Activated gamma-delta T cell (primary cell): ENCODE data around the gene RALGPS1.

Experiments
- DNase-seq: peaks from one replicate; lab custom pipeline; 2025; lab: John Stamatoyannopoulos, UW

RALGPS1 gene

DNA sequence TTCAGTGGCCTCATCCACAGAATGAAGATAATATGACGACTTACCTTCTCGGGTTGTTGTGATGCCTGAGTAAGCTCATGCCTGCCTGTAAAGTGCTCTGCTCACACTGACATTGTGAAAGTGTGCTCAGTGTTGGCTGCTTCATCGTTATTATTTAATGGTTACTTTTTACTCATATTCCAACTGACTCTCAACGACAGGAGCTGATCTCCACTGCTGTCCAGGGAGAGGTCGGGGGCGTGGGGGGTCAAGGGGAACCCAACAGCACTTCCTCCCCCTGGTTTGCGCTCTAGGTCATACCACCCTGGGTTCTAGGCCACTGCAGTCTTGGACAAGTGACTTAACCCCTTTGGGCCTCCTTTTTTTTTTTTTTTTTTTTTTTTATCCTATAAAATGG, 260.7 kb downstream of the RALGPS1 start:
- no peak for DNase-seq

DNA sequence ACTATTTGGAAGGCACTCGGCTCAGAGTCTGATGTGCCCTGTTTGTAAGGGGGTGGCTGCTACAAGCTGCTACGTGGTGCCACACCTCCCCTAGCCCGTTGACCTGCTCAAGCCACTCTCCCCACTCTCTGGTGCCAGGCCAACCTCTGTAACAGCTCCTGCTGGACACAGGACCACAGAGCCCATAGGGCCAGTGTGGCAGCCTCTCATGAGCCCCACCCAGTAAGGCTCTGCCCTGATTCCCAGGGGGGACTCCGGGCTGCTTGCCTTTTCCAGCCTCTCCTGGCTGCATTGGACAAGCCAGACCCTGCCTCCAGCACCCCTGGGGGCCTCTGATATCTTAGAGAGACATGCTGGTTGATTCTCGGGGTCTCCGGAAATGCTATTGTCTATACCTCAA, 261.2 kb downstream of the RALGPS1 start:
- DNase-seq: no peak

DNA sequence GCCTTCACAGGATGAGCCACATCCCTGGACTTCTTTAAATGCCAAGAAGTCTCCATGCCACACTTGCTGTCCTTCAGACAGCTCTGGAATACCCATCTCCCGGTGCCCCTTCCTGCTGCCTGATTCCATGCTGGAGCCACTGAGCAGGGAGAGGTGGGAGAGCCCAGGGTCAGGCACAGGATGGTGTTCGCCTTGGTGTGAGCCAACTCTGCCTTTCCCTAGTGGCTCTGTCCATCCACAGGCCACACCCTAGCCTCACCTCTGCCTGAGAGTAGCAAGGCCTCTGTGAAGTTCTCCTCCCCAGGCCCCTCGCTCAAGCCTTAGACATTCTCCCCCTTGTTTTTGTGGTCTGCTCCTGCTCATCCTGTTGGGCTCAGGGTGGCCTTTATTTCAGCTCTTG, 262.0 kb downstream of the RALGPS1 start:
- DNase-seq: no peak

DNA sequence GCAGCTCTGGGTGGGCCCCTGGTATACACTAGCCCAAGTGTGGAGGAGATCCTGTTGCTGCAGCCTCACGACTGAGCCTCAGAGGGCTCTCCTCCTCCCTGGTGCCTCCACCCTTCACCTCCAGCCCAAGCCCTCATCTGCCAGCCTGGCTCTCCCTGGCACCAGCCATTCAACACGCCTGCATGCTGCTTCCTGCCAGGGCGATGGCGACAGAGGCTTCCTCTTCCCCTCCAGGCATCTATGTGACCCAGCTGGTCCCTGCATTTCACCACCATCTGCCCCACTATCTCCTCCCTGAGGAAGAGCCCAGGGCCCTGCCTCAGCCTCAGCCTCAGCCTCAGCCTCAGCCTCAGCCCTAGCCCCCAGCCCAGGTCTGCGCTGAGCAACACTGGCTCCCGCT, 262.6 kb downstream of the RALGPS1 start:
- no peak for DNase-seq

DNA sequence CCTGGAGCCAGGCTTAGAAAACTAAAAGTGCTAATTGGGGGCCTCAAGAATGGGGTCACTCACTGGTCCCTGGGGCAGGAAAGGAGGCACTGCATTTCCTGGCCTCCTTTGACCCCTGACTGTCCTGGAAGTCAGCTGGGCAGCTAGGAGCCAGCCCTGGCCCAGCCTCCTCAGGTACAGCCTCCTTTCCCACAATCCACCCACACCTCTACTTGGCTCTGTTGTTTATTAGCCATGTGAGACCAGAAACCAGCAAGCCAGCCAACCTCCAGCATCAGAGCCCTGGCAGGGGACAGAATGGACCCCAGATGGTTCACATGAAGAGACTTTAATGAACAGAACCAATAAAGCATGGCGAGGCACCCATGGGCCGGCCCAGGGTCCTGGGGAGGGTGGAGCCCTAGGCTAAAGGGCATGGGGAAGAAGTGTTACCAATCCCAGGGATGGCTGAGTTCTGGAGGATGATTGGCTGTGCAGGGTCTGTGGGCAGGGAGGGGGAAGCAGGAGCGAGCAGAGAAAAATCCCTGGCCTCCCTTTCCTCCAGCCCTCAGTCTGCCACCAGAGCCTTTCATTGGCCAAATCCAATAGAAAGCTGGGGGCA, 263.2 kb downstream of the RALGPS1 start:
- no peak for DNase-seq

DNA sequence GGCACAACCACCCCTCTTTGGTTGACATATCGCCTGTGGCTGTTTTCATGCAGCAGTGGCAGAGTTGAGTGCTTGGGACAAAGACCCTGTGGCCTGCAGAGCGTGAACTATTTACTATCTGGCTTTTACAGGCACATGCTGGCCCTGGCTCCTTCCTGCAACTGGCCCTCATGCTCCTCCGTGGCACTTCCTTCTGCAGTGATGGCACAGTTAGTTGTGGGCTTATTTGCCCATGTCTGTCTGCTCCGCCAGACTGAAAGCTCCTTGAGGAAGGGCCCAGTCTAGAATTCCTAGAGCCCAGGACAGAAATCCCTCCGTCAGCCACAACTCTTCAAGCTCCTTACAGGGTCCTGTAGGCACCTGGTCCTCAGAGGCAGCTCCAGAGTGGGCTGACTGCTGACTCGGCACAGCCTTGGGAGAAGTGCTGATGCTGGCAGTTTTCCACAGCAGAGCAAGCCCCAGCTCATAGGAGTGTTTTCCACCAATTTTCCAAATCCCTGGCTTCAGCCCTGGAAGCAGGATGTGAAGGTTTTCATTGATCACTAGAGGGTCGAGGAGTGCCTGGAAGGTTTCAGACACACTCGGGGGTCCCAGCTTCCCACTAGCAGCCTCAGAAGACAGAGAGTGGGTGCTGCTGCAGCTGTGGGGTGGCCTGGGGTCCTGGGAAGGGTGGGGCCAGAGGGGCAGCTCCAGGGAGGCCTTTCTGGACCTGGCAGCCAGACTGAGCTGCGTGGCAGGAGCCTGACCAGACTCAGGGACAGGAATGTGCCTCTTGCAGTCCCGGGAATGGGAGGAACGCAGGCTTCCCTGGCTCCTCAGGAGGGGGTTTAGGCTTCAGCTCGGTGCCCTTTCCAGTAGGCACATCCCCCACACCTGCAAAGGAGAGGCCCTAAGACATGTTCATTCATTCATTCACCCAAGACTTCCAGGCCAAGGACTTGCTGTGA, 264.4 kb downstream of the RALGPS1 start:
- no peak for DNase-seq

DNA sequence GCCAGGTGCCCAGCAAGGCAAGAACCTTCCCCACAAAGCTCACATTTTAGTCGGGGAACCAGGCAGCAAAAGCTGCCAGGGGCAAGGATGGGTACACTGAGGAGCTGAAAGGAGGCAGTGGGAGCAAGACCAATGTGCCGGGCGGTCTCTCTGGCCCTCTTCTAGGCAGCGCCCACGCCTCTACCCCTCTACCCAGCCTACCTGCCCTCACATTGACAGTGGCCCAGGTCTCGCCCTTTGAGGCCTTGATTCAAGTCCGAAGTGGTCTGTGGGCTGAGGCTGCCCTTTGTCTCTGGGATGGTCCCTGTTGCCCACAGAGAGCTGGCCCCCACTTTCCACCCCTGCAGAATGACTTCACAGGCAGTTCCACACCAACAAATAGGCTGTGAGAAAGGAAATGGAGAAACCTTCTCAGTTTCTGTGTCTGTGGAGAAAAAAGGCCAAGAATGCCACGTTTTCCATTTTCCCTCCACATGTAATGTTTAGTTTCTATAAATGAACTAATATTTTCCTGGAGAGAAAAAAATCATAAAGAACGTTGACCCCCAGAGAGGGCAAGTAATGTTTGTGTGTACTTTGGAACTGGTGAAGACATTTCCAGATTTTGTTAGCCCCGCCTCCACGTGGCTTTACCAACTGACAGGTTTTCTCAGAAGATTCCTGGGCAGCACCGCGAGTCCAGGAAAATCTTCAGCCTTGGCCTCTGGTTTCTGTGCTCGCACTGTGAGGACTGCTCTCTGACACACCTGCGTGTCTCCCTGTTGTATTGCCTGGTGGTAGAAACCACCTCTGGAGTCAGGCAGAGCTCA, 265.3 kb downstream of the RALGPS1 start:
- DNase-seq: no peak

DNA sequence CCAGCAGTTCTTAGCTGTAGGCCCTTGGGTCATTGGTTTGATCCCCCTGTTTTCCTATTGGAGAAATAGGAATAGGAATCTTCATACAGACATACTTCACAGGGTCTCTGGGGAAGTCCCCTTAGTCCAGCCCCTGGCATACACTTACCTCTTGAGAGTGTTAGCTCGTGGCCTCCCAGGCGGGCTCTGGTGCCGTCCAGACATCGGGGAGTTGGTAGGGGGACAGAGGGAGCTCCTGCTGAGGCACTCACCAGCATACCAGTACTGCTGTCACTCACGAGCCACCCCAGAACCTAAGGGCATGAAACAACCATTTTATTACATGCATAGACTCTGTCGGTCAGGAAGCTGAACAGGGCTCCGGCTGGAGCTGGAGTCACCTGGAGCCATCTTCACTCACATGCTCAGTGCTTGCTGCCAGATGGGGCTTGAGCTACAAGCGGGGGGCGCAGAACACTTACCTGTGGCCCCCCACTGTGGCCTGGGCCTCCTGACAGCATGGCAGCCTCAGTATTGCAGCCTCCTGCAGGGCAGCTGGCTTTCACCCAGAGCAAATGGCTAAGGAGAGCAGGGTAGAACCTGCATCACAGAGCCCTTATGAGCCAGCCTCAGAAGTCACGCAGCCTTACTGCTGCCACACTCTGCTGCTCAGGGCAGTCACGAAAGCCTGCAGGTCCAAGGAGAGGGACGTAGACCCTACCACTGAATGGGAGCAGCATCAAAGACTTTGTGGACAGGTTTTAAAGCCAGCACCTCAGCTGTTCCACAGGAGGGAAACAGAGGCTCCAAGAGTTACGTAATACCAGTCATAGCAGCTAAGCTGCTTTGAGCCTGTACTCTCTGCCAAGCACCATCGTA, 266.1 kb downstream of the RALGPS1 start:
- DNase-seq: no peak

DNA sequence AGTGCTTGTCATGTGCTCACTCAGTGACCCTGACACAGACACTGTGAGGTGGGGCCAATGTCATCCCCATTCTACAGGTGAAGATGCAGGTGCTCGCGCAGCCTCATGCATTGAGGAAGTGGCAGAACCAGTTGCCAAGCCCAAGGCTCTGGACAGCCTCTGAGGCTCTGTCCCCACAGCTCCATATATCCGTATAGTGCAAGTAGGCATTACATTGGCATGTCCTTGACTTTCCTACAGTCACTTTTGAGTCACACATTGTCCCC, 266.7 kb downstream of the RALGPS1 start:
- no peak for DNase-seq

DNA sequence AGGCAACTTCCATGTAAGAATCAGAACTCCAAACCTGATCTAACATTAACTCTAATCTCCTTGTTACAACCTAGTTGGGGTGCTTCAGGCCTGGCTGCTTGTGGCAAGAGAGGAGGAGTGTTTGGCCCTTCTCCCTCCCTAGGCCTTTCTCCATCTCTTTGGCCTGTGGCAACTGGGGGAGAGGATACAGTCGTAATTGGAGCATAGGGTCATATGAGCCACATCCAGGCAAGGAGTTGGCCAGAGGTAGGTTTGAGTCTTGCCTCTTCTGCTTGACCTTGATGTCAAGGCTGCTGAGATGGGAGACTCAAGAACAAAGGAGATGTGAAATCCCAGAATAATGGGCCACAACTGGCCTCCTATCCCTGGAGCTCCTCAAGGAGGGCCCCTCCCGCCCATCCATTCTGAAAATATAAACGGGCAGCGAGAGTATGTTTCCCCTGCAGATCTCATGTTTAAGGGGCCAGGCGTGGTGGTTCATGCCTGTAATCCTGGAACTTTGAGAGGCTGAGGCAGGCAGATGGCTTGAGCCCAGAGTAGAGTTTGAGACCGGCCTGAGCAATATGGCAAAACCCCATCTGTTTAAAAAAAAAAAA, 267.1 kb downstream of the RALGPS1 start:
- no peak for DNase-seq

DNA sequence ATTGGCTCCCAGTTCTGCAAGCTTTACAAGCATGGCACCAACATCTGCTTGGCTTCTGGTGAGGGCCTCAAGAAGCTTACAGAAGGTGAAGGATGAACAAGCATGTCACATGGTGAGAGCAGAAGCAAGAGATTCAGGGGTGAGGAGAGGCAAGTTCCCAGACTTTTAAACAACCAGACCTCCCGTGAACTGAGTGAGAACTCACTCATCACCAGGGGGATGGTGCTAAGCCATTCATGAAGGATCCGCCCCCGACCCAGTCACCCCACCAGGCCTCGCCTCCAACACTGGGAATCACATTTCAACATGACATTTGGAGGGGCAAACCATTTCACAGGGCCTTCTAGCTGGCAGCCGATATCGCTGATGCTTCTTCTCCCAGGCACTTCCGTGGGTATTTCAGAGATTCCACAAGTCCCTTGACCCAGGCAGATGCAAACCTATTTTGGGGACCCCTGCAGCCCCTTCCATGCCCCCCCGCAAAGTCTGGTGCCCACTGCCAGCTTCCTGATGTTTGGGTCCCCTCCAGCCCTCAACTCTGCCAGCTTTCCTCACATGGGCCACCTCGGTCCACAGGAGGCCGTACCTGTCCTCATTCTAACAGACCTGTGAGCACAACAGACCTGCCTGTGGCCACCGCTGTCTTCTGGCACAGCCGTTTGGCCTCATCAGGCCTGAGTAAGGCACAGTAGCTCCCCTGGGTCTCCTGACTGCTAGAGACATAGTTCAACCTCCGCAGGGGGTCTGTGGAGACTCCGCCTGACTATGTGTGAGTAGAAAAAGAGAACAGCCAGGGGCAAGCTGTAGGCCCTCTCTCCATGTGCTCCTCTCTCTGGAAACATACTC, 268.5 kb downstream of the RALGPS1 start:
- DNase-seq: no peak

DNA sequence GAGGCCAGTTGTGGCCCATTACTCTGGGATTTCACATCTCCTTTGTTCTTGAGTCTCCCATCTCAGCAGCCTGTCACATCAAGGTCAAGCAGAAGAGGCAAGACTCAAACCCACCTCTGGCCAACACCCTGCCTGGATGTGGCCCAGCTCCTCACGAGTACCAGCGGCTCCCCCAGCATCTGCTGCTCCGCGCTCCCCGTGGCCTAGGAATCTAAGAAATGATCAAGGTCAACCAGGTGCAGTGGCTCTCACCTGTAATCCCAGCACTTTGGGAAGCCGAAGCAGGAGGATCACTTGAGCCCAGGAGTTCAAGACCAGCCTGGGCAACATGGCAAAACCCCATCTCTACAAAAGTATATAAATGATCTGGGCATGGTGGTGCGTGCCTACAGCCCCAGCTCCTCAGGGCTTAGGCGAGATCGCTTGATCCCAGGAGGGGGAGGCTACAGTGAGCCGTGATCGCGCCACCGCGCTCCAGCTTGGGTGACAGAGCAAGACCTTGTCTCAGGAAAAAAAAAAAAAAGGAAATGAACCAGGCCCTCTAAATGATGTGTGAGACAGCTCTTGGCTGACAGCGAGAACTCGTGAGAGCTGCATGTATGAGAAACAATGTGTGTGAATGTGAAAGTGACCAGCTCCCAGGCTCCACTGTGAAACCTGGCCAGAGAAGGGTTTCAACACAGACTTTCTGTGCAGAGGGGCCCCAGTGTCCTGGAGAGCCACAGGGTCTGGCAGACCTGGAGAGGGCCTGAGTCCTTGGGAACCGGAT, 269.4 kb downstream of the RALGPS1 start:
- no peak for DNase-seq

DNA sequence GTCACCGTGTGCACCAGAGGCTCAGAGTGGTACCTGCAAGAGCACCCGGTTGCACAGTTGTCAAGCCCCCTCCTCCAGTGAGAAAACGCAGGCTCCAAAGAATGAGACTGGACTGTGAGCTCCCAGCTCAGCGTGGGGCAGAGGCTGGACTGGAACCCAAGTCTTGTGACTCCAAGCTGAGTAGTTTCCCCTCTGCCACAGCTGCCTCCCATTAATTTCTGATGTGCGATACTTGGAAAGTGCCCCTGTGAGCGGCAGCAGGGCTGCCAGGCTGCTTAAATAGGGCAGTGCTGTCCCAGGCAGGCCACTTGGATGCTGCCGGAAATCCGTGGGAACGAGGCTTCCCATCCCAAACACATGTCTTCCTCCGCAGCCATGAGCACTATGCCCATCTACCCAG, 270.1 kb downstream of the RALGPS1 start:
- DNase-seq: no peak

DNA sequence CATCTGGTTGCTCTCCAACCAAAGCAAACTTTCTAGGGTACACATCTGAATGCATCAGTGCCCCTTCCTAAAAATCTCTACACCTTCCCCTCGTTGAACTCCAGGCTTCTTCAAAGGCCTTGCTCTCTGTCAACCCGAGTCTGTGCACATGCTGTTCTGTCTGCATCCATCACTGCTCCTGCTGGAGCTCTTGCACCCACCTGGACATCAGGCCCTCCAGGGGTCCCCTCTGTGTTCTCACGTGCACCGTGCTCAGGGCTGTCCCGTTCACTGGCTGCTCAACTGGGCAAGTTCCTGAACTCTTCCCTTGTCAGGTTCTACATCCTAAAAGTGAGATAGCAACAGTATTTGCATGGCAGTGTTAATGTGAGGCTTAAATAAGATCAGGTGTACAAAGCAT, 270.6 kb downstream of the RALGPS1 start:
- no peak for DNase-seq

DNA sequence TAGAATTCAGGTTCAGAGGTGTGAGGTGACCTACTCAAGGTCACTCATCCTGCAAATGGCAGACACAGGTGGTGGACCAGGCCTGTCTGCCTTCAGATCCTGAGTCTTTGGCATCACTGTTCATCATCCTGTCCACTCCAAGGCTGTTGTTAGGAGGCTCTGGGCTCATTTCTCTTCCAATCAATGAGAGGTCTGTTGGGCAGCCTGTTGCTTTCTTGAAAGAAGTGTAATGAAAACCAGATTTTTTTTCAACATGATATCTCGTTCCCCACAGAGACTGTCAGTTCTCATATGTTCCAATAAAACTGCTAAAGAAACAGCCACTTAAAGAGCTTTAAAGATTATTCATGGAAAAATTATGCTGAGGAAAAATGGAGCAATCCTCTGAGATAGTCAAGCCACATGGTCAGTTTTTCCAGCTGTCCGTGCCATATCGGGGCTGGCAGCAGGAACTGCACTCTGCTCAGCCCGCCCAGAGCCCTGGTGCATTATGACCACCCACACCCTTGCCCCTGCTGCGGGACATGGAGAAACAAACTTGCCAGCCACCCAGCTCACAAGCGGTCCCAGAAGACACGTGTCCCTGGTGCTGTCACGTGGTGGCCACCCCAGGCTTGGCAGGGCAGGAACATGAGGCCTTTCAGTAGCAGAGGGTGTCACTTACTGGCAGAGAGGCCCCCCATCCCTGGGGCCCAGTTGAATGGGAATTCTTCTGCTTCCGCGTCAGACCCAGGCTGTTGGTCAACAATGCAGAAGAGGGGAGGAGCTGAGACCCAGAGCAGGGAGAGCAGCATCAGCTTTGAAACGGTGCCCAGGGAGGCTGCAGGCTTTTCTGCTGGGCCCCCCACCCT, 271.6 kb downstream of the RALGPS1 start:
- no peak for DNase-seq

DNA sequence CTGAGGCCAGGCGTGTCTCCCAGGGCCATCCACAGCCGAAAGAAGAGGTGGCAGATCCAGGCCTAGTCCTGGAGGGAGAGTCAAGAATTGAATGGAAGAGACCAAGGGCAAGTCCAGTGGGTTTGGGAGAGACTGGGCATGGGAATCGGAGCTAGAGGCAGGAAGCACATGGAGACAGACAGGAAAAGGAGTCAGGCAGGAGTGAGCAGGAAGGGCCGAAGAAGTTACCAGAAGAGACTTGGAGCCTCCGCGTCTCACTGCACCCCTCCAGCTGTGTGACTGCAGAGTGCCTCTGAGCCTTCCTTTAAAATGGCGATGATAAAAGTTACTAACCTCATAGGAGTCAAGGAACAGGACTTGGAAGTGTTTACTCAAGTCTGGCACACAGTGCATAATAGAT, 272.2 kb downstream of the RALGPS1 start:
- no peak for DNase-seq

DNA sequence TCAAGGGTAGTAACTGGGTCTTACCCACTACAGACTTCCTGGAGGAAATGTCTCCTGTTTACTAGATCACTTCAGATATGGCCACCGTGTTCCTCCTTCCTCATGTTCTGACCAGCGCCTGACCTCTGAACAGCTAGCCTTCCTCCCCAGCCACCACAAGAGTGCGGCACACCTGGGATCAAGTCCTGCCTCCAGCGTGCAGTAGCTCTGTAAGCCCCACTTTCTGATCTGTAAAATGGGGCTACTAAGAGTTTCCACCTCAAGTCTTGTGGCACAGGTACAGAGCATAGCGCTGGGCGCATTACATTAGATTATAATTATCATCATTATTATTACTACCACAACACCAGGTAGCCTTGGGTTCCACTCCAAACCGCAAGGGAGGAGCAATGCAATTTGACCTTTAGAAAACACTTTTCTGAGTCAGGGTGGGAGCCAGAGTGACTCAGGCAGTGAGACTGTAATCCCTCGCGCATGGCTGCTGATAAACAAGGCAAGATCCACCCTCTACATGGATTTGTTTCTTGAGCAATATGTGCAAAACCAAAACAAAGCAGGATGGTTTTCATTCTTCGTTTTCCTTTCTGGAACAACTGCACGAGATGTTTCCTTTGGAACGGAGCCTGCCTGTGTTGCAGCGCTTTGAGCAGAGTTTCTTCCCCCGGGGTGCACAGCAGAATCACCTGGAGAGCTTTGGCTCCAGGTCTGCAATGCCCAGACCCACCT, 272.8 kb downstream of the RALGPS1 start:
- no peak for DNase-seq

DNA sequence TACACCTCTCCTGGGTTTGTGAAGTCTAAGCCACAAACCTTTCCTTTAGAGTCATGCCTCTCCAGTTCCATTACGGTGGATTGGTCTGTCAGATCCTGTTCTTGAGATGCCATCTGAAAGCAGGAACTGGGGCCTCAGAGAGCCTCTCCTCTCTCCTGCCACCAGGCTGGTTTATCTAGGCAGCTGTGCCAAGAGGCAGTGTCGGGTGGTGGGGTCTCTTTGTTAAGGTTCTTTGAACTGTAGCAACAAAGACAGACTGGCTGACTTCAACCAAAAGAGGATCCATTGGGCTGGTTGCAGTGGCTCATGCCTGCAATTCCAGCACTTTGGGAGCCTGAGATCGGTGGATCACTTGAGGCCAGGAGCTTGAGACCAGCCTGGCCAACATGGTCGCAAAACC, 273.8 kb downstream of the RALGPS1 start:
- no peak for DNase-seq
